Measurements from ENCODE around the gene RAPGEF3. TPM values are rescaled to one million over a fixed set of nuclear protein-coding genes. Genes with fewer than 3 reads are reported as not detected.

Gene RAPGEF3
- total and polyA plus RNA-seq, 2 of the 13 experiments (the other 11 are each of a cell fraction or from before 2014, with no cell fraction given), result 0.07 TPM

- TF ChIP-seq ZNF451 (CRISPR knock-in tag; IDR thresholded peaks at IDR 0.05) (no peak), ZNF432 (CRISPR knock-in tag; IDR thresholded peaks at IDR 0.05; ENCODE audit: borderline replicate concordance) (no peak), CBX1 (IDR thresholded peaks at IDR 0.05; ENCODE audit: low read depth) (peak; percentile 27), SP140L (CRISPR knock-in tag; IDR thresholded peaks at IDR 0.05; ENCODE audit: borderline replicate concordance) (no peak), RBFOX2 (IDR thresholded peaks at IDR 0.05; ENCODE audit: low read depth, low read length) (no peak), POLR2AphosphoS5 (IDR thresholded peaks at IDR 0.05; ENCODE audit: low read depth, low read length) (no peak), DMAP1 (CRISPR knock-in tag; IDR thresholded peaks at IDR 0.05) (0 out of 2 replicates have a peak, but pooled peaks have one; percentile 42), SKIL (CRISPR knock-in tag; IDR thresholded peaks at IDR 0.05; ENCODE audit: borderline replicate concordance) (no peak), XBP1 (CRISPR knock-in tag; IDR thresholded peaks at IDR 0.05) (no peak), BHLHE40 (IDR thresholded peaks at IDR 0.05; ENCODE audit: low read length) (no peak), FOXA3 (CRISPR knock-in tag; IDR thresholded peaks at IDR 0.05) (peak; percentile 67), ZNF557 (CRISPR knock-in tag; IDR thresholded peaks at IDR 0.05) (no peak), ZNF687 (CRISPR knock-in tag; IDR thresholded peaks at IDR 0.05) (peak; percentile 82), ZC3H4 (CRISPR knock-in tag; IDR thresholded peaks at IDR 0.05; ENCODE audit: borderline replicate concordance) (no peak), SCMH1 (CRISPR knock-in tag; IDR thresholded peaks at IDR 0.05; ENCODE audit: borderline replicate concordance) (no peak), ARID5B (CRISPR knock-in tag; IDR thresholded peaks at IDR 0.05) (no peak), ZNF547 (CRISPR knock-in tag; IDR thresholded peaks at IDR 0.05) (0 out of 2 replicates have a peak, but pooled peaks have one; percentile 51), DRAP1 (CRISPR knock-in tag; IDR thresholded peaks at IDR 0.05) (no peak), YY1 (IDR thresholded peaks at IDR 0.05; ENCODE audit: insufficient read depth, insufficient replicate concordance, low read depth, low read length) (no peak)
These were observed at the start of gene RAPGEF3 (continued) for GRCh38 chr12:47758834-47759690.
